Keratinocyte (primary cell): Measurements from ENCODE around the gene DUSP2.

ENCODE experiments used
- EZH2 ChIP-seq: IDR thresholded peaks from one replicate; pipeline ENCODE4 v1.6.1; 2012; ENCODE audit warnings: inconsistent platforms, mild to moderate bottlenecking, low read length, moderate library complexity
- TF ChIP-seq, protein P1 (sequence below), 3 experiments: IDR thresholded peaks in 1 of 3; conservative IDR thresholded peaks in 1 of 3; optimal IDR thresholded peaks in 1 of 3; 2 replicates in 2 of 3; 3 replicates in 1 of 3; pipeline versions ENCODE3 to v1.5.1; 2011; ENCODE audit warnings: low read length in 3 of 3, mild to moderate bottlenecking in 3 of 3, moderate library complexity in 2 of 3, control low read depth in 1 of 3, inconsistent platforms in 1 of 3; ENCODE audit not compliant: insufficient read depth in 2 of 3; ENCODE audit errors: extremely low read depth in 1 of 3

DNA sequence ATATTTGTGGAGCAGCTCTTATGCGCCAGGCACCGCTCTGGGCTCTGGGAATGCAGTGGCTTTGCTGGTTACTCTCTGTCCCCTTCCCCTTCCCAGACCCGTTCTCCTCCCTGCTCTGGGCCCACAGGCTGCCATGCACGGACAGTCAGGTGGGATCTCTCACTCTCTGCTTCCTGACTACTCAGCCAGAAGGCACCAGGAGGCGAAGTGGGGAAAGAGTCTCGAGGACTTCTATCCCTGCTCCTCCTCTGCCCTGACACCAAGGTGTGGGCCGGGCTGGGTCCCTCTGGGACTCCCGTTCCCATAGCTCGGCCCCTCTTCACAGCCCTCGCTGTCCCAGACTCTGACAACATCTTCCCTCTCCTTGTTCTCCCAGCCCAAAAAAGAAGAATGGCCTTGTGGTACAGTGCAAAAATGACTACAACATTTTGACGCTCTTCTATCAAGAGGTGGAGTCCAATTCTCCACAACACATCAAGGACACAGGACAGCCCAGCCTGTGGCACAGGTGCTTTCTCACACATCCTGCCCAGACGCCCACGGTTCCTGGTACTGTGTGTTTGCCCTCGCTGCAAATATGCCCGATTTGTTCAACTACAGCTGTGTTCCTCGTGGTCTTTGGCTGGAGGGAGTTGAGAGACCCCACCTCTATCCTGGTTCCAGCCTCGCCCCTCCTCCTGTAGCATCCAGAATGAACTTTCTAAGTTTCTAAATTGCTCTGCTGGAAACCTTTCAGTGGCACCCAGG lies 14.0 kb upstream of the DUSP2 start:
- TF ChIP-seq, protein P1, sequence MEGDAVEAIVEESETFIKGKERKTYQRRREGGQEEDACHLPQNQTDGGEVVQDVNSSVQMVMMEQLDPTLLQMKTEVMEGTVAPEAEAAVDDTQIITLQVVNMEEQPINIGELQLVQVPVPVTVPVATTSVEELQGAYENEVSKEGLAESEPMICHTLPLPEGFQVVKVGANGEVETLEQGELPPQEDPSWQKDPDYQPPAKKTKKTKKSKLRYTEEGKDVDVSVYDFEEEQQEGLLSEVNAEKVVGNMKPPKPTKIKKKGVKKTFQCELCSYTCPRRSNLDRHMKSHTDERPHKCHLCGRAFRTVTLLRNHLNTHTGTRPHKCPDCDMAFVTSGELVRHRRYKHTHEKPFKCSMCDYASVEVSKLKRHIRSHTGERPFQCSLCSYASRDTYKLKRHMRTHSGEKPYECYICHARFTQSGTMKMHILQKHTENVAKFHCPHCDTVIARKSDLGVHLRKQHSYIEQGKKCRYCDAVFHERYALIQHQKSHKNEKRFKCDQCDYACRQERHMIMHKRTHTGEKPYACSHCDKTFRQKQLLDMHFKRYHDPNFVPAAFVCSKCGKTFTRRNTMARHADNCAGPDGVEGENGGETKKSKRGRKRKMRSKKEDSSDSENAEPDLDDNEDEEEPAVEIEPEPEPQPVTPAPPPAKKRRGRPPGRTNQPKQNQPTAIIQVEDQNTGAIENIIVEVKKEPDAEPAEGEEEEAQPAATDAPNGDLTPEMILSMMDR (optimal IDR thresholded peaks at IDR 0.05 in 1 of 3, IDR thresholded peaks at IDR 0.05 in 1 of 3, conservative IDR thresholded peaks at IDR 0.05 in 1 of 3; ENCODE audit: extremely low read depth in 1 of 3, insufficient read depth in 2 of 3, low read length in 3 of 3): no peak
- TF ChIP-seq EZH2: no peak
